NCI-H2171 treated with DMSO at 0.1 percent for 48 hours (cell line): ENCODE data around the gene PLA2G3.
A peak's percentile ranks its signal among the peaks of the same experiment; 100 is the strongest.
"Not testable (repeated sequence)": the region's sequence is repeated elsewhere in the genome, so short reads cannot be mapped to it uniquely, and the experiment has no call there.

Source experiments
- DNase-seq: peaks from one replicate; lab custom pipeline; 2025; lab: John Stamatoyannopoulos, UW

PLA2G3 gene

GRCh38 chr22:31099841-31100761, 40.2 kb downstream of the PLA2G3 start:
- no peak for DNase-seq

- DNase-seq: no peak
Measured at GRCh38 chr22:31099386-31099785, 40.9 kb downstream of the PLA2G3 start.

DNA sequence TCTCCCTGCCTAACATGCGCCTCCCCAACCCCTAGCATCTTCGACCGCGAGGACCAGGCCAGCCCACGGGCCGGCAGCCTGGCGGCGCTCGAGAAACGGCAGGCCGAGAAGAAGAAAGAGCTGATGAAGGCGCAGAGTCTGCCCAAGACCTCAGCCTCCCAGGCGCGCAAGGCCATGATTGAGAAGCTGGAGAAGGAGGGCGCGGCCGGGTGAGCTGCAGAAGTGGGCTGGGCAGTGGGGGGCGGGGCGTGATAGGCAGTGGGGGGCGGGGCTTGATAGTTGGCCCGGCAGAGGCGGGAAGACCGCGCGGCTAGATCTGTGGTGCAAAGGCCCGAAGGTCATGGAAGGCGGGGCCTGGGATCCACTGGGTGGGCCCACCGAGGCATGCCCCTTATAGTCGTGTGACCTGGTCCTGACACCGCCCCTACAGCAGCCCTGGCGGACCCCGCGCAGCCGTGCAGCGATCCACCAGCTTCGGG, 41.6 kb downstream of the PLA2G3 start:
- DNase-seq: no peak

DNA sequence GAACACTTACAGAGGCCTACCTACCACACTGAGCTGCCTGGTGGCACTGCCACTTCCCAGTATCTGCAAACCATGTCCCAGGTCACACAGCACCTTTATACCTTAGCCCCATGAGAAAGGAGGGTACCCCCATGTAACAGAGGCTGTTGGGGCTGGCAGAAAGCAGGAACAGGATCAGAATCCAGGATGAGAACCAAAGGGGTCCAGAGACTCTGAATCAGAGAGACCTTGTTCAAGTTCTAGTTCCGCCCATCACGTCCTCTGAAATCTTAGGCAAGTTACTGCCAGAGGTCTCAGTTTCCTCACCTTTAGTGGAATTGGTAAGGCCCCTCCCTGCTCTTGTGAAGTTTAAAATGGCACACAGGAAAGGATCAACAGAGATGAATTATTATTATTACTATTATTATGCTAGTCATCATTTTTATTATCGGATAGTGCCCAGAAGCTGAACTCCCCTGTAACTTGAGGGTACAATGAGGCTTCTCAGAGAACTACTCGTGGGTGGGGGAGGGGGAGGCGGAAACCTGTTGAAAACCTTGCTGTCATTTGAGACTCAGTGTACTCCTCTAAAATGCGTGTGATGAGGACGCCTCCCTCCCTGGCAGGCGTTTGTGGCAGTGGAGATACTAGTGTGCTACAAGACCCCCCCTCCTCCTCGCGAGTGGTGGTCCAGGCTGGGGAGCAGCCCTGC, 42.2 kb downstream of the PLA2G3 start:
- no peak for DNase-seq

GRCh38 chr22:31097539-31097938, 42.8 kb downstream of the PLA2G3 start:
- not testable (repeated sequence) for DNase-seq

- DNase-seq: no peak
Measured at GRCh38 chr22:31096657-31097279, 43.5 kb downstream of the PLA2G3 start.

DNA sequence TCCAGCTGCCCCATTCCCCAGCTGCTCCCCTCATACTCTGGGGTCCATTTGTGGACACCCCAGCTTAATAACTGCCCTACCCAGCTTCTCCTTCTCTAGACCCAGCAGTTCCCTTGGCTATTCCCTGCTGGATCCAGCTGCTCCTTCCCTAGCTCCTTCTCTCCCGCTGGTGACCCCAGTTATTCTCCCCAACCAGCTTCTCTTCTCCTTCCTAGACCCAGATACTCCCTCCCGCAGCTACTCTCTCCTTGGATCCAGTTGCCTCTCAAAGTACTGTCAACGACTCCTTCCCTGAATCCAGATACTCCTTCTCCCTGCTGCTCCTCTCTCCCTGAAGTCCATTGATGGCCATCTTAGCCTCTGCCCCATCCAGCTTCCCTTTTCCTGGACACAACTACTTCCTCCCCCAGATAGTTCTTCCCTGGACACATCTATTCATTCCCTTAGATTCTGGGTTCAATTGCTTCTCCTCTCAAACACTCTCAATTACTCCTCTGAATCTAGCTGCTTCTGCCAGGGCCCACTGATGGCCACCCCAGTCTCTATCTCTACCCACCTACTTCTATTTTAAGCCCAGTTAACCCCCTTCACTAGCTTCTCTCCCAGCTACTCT, 44.6 kb downstream of the PLA2G3 start:
- DNase-seq: no peak

- no peak for DNase-seq
Measured at GRCh38 chr22:31094741-31095140, 45.6 kb downstream of the PLA2G3 start.

DNA sequence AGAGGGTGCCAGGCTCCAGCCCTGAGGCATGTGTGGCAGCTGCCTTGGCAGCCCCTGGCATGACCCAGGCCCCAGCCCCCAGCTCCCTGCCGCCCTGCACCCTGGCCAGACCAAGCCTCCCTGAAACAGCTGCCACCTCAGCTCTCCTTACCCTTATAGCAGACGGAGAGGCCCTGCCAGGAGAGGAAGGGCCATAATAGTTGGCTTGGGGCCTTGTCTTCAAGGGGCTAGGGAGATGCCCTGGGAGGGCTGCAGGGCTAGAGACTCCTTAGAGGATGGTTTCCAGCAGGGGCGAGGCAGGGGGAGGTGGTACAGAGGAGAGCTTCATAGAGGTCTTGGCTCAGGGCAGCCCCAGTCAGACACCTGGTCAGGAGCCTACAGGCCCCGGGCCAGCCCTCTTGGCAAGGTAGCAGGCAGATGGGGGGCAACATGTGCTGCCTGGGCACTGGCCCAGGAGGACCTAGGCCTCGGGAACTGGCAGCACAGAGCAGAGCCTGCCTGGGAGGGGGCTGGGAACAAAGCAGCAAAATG, 46.2 kb downstream of the PLA2G3 start:
- DNase-seq: peak; percentile 12

DNA sequence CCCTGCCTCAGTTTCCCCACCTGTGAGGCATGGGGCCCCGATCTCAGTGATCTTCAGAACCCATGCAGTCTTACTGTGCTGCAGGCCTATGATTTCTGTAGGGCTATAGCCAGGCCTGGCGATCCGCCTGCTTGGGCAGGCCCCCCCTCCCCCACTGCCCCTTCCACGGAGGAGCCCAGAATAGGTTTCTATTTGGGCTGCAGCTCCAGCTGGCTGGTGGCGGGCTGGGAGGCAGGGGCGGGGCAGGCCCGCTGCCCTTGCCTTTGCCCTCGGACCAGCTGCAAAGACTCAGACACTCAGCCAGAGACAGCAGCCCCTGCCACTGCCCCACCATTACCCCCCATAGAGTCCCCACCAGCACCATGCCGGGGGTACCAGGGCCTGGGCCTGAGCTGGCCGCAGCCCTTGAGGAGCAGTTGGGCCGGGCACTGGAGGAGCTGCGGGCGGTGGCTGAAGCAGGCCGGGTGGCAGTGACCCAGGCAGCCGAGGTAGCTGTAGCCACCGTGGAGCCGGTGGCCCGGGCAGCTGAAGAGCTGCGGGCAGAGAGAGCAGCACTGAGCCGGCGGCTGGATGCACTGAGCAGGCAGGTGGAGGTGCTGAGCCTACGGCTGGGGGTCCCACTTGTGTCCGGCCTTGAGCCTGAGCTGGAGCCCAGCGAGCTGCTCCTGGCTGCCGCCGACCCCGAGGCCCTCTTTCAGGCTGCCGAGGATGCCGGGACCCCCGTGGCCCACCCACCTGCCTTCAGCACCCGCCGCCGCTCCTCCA, 47.0 kb downstream of the PLA2G3 start:
- DNase-seq: no peak

DNA sequence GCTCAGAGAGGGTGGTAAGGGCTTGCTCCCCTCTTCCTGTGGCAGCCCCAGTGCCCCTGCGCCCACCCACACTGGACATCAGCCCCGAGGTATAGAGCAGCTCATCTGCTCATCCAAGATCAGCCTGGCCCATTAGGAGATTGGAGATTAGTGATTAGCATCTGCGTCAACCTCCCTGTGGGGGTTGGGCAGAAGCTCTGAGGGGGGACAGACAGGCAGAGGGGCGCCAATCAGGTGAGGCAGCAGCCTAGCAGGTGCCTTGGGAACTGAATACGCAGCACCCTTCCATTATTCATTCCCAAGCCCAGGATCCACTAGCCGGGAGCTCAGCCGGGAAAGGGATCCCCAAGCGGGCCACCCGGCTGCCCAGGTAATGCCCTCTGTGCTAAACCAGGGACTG, 48.1 kb downstream of the PLA2G3 start:
- DNase-seq: no peak

- DNase-seq: no peak
Measured at GRCh38 chr22:31091106-31091975, 49.0 kb downstream of the PLA2G3 start.

- no peak for DNase-seq
Measured at GRCh38 chr22:31090217-31091085, 49.9 kb downstream of the PLA2G3 start.

- DNase-seq: peak; percentile 35
Measured at GRCh38 chr22:31089160-31090100, 50.9 kb downstream of the PLA2G3 start.

DNA sequence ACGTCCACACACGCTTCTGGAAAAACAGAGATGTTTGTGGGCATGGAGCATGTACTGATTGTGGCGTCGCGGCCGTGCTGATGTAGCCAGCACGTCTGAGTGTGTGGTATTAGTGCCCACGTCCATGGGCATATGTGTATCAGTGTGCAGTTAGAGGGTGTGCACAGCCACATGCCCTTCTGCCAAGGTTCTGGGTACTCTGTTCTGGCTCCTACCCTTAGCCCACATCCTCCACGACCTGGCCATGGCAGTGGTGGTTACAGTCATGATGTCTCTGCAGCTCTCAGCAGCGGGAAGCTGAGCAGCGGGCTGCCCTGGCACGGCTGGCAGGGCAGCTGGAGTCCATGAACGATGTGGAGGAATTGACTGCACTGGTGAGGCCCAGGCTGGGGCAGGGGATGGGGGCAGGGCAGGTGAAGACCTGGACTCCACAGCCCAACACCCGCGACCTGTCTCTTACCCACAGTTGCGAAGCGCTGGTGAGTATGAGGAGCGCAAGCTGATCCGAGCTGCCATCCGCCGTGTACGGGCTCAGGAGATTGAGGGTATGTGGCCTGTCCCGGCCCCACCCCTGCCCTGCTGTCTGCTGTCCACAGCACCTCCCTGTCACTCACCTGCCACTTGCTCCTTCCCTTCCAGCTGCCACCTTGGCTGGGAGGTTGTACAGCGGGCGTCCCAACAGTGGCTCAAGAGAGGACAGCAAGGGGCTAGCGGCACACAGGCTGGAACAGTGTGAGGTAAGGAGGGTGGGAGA, 51.9 kb downstream of the PLA2G3 start:
- DNase-seq: no peak

DNA sequence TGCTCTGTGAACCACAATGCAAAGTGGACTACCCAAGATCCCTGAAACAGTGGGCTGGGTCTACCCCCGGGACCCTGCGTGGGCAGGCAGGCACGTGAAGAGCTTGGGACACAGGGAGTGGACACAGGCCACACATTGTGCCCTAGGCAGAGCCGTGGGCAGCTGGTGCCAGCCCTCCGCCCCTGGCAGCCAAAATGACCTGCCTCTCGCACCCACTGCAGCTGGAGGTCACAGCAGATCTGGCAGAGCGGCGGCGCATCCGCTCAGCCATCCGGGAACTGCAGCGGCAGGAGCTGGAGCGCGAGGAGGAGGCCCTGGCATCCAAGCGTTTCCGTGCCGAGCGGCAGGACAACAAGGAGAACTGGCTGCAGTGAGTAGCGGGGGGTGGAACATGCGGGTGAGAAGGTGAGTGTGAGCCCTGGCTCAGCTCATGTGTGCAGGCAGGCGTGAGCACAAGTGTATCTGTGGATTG, 52.5 kb downstream of the PLA2G3 start:
- no peak for DNase-seq

- no peak for DNase-seq
Measured at GRCh38 chr22:31086703-31087330, 53.5 kb downstream of the PLA2G3 start.
